SU-DHL-6 (cell line): ENCODE measurements around the gene FLT3LG.

Experiments
- CTCF ChIP-seq: fragments of 200-600 bp; sonication (generic); IDR thresholded peaks from one replicate; pipeline ENCODE4 v1.5.1; 2017; ENCODE audit warnings: antibody characterized with exemption, mild to moderate bottlenecking, low read length, moderate library complexity; ENCODE audit not compliant: insufficient read depth, poor library complexity, severe bottlenecking
- EZH2phosphoT487 ChIP-seq: fragments of 200-600 bp; sonication (generic), shearing (Covaris generic); conservative IDR thresholded peaks from 2 replicates; pipeline ENCODE4 v1.6.1; 2018; ENCODE audit warnings: mild to moderate bottlenecking, antibody characterized with exemption, low read length, moderate library complexity, mixed read lengths

- TF ChIP-seq CTCF (no peak), EZH2phosphoT487 (no peak)
These were observed 1.3 kb downstream of the FLT3LG start for GRCh38 chr19:49475191-49475917.
